Eye (tissue), 1 donor: ENCODE data around the gene IL6ST.
A peak's percentile ranks its signal among the peaks of the same experiment; 100 is the strongest.
"Not testable (repeated sequence)": the region's sequence is repeated elsewhere in the genome, so short reads cannot be mapped to it uniquely, and the experiment has no call there.

Experiments used
- DNase-seq: peaks from one replicate; pipeline ENCODE4 v3.0.0-alpha.2; 2015

IL6ST gene

DNA sequence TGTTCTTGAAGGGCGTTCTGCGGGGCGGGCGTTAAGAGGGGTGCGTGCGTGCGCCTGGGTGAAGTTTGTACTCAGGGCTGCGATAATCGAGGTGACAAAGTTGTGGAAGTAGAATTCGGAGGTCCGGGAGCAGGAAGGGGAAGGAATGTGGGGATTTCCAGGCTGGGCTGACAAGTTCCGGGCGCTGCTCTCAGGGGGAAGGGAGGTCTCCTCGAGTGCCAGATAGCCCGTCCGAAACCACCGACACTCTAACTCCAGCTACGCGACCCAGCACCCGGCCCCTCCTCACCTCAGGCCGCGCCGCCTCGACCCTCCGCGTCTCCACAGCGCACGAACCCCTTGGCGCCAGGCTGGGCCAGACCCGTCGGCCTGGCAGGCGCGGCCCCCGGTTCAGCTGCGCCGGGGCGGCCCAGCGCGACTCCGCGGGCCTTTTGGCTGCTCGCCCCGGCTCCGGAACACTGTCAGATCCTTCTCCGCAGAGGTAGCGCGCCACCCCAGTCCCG lies at the start of gene IL6ST:
Gene IL6ST, minus strand, starts transcription at position 469 of the 503 bp plus-strand sequence. CDS start 18,685 bp downstream, outside the sequence.
- peak; percentile 89 for DNase-seq

DNA sequence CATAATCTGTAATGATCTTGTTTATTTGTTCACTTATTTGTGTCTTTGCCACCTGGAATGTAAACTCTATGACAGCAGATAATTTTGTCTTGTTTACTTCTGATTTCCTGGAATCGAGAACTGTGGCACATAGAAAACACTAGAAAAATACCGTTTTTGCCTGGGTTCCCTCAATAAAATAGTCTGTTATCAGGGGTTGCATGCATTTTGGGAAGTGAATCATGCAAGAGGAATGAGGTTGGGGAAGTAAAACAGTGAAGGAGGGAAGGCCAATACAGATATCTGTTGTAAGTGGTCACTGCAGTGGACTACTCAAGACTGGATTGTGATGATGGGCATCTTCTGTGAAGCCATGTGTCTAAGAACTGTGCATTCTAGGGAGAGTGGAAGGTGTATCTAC lies 45.2 kb upstream of the IL6ST start:
- DNase-seq: no peak

DNA sequence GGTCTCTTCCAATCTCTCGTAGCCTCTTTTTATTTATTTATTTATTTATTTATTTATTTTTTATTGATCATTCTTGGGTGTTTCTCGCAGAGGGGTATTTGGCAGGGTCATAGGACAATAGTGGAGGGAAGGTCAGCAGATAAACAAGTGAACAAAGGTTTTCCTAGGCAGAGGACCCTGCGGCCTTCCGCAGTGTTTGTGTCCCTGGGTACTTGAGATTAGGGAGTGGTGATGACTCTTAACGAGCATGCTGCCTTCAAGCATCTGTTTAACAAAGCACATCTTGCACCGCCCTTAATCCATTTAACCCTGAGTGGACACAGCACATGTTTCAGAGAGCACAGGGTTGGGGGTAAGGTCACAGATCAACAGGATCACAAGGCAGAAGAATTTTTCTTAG lies 43.4 kb upstream of the IL6ST start:
- not testable (repeated sequence) for DNase-seq

DNA sequence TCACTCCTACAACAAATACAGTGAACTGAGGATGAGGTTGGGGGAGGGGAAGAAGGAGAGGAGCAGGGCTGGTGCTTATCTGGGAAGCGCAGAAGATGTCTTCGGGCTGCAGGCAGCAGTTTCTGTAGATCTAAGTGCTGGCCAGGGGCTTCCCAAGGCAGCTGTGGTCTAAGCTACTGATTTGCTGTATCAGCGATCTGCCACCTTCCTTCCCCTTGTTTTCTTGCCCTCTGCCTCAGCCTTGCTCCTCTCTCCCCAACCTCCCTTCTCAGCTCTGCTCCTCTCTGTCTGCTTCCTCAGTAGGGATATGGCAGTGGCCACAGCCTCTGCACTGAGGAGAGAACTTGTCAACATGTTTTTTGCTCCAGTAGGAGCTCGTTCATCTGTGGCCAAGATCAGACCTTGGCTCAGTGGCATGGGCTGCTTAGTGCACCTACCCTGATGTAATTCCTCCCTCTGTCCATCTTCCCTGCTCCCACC lies 42.8 kb upstream of the IL6ST start:
- DNase-seq: no peak

DNA sequence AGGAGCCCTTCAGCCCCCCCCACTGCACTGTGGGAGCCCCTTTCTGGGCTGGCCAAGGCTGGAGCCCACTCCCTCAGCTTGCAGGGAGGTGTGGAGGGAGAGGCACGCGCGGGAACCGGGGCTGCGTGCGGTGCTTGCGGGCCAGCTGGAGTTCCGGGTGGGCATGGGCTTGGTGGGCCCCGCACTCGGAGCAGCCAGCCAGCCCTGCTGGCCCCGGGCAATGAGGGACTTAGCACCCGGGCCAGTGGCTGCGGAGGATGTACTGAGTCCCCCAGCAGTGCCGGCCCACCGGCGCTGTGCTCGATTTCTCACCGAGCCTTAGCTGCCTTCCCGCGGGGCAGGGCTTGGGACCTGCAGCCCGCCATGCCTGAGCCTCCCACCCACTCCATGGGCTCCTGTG lies 40.6 kb upstream of the IL6ST start:
- not testable (repeated sequence) for DNase-seq

DNA sequence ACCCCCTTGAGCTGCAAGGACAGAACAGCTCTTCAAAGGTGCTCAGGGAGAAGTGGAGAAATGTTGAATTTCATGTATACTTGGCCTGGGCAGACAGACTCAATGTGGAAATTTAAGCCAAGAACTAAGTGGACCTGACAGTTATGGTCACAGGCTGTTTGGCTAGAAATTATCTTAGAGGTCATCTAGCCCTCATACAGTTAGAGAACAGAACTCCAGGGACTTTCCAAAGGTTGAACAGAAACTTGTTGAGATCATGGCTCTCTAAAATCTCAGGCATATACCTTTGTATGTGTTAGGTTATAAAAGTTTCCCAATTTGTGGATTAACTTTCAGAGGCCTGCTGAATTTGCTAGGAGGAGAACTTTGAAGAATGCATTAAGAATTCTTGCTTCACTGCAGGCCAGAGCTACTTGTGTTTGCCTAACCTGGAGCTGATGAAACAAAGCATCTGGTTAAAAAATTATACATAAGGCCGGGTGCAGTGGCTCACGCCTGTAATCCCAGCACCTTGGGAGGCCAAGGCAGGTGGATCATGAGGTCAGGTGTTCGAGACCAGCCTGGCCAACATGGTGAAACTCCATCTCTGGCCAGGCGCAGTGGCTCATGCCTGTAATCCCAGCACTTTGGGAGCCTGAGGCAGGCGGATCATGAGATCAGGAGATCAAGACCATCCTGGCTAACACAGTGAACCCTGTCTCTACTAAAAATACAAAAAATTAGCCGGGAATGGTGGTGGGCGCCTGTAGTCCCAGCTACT lies 35.3 kb upstream of the IL6ST start:
- DNase-seq: not testable (repeated sequence)

DNA sequence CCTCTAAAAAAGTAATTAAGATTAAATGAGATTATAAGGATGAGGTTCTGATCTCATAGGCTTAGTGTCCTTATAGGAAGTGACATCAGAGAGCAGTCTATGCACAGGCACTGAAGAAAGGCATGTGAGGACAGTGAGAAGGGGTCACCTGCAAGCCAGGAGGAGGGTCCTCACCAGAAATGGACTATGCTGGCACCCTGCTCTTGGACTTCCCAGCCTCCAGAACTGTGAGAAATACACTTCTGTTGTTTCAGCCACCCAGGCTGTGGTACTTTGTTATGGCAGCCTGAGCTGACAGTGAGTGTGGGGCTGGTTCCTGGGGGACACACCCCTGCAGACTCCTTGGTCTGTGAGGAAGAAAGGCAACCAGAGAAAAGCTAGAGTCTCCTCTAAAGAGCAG lies 34.7 kb upstream of the IL6ST start:
- no peak for DNase-seq

DNA sequence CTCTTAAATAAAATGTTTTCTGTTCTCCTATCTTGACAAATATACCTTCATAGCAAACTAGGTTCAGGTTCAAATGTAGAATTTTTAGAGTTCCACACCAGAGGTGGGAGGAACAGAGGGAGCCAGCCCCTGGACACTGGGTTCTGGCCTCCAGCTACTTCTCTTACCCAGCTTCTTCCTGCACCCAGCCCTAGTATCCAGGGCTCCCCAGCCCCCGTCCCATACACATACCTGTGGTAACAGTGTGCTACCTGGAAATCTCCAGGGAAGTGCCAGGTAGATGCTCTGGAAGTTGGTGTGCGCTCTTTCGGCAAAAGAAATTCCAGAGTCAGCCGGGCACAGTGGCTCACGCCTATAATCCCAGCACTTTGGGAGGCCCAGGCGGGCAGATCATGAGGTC lies 33.9 kb upstream of the IL6ST start:
- DNase-seq: no peak

DNA sequence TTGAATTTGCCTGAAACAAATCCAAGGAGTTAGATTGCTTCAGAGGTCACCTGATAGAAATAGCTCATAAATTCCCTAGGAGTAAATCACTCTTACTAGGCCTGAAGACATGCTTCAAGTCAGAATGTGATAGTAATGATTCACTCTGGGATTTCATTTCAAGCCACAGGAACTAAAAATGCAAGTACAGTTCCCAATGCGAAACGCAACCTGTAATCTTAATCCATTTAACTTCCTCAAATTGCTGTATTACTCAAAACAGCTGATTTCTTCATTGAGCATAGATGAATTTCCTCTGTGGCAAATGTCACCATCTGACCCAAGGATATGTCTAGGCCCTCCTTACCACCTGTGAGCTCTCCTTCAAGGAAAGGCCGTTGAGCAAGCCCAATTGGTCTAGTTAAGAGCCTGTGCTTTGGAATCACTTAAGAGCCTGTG lies 32.1 kb upstream of the IL6ST start:
- DNase-seq: no peak

DNA sequence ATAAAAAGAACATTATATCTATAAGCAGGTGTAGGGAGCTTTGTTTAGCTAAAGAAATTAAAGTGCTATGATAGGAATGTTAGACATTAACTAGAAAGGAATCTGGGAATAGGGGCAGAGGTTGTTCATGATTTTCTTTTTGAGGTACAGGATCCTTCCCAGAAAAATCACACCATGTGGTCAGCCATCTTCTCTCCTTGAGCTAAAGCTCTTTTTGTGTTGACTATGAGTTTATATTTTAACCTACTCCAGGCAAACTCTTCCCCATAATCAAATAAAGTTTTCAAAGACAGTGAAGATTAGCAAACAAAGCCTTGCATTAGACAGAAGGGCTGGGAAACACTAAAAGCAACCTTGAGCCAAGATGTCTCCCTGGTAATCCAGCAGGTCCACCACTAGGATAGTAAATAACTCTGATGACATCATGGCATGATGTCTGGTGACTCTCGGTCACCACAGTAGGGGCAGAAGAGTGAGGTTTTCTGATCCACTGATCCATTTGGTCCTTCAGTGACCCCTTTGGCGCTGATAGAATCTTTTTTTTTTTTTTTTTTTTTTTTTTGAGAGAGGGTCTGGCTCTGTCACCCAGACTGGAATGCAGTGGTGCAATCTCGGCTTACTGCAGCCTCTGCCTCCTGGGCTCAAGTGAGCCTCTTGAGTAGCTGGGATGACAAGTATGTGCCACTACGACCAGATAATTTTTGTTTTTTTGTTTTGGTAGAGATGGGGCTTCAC lies 30.6 kb upstream of the IL6ST start:
- no peak for DNase-seq

DNA sequence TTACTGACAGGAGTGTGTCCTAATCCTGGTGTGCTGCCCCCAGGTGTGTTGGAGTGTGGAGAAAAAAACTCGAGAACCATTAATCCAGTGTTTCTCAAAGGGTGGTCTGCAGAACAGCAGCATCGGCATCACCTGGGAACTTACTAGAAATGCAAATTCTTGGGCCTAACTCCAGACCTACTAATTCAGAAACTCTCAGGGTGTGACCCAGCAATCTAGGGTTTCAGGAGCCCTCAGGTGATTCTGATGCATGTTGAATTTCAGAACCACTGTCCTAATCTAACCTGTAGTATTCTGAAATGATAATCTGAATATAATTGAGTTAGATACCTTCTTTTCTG lies 30.0 kb upstream of the IL6ST start:
- DNase-seq: no peak

DNA sequence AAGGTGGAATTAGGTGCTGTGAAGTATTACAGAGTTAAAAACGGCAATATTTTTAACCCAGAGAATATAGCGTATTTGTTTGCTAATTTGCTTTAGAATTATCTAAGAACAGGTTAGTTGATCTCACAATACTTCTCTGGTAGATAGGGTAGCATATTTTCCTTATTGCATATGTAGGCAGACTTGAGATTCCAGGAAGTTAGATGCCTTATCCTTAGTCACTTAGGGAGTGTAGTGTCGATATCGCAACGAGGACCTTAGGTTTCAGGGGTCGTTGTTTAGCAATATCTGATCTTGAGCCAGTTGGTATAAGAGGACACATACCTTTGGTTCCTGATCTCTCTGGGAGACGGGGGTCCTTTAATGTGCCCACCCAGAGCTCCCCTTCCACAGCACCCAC lies 28.5 kb upstream of the IL6ST start:
- DNase-seq: no peak

DNA sequence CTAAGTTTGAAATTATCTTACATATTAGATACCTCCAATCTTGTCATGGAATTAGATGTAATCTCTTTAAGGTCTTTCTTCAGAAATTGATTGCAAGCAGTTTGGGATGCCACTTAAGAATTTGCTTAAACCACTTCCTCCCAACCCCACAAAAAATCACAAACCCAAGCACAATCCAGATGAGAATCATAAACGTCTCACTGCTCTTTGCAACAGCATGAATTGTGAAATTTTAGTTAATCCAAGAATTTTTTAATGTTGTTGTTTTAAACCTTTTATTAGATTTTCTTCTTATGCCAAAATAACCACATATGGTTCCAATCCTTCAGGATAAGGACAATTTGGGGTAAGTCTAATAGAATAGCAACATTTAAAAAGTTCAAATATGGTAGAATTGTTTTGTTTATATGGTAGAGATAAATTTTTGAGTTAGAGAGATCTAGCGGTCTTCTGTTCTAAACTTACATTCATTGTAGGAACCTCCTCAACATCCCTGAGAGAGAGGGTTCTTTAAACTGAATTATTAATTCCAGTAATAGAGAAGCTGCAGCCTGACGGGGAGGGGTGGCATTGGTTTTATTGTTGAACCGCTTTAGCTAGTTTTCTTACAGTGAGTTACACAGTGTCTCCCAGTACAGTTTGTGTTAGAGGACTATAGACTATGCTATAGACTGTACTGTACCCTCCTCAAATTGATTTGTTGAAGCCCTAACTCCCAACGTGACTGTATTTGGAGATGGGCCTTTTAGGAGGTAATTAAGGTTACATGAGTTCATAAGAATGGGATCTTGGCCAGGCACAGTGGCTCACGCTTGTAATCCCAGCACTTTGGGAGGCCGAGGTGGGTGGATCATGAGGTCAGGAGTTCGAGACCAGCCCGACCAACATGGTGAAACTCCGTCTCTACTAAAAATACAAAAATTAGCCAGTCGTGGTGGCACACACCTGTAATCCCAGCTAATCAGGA lies 24.8 kb upstream of the IL6ST start:
- DNase-seq: peak; percentile 41

DNA sequence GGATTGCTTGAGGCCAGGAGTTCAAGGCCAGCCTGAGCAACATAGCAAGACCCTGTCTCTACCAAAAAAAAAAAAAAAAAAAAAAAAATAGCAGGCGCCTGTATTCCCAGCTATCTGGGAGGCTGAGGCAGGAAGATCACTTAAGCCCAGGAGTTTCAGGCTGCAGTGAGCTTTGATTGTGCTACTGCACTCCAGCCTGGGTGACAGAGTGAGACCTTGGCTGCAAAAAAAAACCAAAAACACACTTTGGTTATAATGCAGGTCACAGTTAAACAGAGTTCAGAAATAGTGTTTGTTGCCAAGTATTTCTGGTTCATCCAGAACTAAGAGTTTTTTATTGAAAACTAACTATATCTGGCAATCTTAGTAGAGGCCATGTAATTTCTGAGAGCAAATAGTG lies 24.1 kb upstream of the IL6ST start:
- DNase-seq: no peak

DNA sequence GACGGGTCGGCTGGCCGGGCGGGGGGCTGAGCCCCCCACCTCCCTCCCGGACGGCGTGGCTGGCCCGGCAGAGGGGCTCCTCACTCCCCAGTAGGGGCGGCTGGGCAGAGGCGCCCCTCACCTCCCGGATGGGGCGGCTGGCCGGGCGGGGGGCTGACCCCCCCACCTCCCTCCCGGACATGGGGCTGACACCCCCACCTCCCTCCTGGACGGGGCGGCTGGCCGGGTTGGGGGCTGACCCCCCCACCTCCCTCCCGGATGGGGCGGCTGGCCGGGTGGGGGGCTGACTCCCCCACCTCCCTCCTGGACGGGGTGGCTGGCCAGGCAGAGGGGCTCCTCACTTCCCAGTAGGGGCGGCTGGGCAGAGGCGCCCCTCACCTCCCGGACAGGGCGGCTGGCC lies 19.9 kb upstream of the IL6ST start:
- DNase-seq: not testable (repeated sequence)

DNA sequence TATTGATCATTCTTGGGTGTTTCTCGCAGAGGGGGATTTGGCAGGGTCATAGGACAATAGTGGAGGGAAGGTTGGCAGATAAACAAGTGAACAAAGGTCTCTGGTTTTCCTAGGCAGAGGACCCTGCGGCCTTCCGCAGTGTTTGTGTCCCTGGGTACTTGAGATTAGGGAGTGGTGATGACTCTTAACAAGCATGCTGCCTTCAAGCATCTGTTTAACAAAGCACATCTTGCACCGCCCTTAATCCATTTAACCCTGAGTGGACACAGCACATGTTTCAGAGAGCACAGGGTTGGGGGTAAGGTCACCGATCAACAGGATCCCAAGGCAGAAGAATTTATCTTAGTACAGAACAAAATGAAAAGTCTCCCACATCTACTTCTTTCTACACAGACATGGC lies 19.2 kb upstream of the IL6ST start:
- not testable (repeated sequence) for DNase-seq

DNA sequence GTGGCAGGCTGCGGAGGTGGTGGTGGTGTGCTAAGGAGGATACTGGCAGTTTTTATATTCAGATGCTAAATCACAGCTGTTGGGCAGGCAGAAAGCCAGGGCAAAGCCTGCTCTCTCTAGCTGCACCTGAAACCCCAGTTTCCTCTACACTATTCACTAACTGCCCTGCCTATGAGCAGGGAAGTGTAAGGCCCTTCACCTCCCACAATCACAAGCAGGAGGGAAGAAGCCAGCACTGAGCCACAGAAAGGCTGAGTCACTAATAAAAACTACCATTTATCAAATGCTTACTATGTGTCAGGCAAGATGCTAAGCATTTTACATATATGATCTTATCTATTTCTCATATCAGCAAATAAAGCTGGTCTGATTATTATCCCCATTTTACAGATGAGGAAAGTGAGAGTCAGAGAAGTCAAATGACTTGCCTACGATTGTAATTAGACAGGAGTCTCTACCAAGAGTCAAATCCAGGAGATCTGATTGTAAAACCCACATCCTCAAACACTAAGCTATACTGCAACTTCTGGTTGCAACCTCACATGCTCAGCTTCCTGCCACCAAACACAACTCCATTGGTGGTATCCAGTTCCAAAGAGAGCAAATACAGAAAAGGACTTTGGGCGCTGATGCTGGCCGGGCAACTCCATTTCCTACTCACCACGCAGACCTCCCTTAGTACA lies 17.7 kb upstream of the IL6ST start:
- no peak for DNase-seq

DNA sequence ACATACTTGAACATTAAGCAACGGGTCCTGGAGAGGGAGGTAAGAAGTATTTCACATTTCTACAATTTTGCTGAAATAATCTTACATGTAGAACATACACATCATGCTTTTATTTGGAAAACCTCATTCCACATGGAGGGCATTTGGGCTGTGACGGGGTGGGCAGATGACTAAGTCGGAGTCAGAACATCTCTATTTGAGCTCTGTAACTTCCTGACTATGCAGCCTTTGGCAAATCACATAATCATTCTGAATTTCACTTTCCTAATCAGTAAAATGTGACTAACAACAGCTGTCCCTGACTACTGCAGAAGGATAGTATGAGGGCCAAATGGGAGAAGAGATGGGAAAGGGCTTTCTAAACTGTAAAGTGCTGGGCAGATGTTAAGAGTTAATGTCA lies 17.1 kb upstream of the IL6ST start:
- DNase-seq: no peak

DNA sequence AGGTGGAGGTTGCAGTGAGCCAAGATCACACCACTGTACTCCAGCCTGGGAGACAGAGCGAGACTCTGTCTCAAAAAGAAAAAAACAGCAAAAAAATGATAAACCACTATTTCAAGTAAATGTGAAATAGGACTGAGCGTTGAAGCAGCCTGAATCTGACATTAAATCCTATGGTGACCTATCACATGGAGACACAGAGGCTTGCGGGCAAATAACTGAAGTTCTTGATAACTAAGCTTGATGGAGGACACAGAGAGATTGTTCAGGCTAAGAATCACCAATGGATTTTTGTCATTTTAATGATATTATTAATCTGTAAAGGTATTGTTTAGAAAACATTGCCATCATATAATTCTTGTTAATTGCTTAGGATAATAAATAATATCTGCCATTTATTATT lies 15.7 kb upstream of the IL6ST start:
- no peak for DNase-seq

DNA sequence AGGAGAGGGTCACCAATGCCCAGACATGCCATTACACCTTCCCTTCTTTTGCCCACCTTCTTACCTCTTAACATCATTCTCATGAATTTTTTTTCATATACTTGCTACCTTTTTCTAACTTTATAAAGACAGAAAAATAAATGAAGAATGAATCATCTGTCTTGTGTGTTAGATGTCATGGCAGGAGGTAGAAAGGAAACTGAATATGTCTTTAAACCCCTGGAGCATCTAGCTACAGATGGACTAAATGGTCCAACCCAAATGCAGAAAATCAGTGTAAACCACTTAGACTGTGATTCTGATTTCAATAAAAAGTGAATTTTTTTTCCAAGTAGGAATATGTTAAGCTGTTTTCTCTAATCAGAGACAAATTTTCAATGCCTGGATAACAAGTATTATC lies 11.8 kb upstream of the IL6ST start:
- DNase-seq: no peak

DNA sequence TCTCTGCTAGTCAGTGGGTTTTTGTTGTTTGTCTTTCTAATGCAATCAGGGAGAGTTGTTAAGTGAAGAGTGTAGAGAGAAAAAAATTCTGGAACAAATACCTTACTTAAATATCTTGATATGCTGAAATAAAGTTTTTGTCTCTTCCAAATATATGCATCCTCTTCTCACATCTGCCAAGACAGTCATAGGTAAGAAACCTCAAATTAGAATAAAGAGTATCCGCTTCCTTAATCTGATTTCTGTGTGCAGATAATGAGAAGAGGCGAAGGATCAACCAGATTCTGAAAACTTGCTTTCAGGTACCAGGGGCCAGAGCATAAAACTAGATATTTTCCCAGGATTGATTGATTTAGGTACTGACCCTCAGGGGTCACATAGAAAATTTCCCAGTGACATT lies 11.3 kb upstream of the IL6ST start:
- no peak for DNase-seq

DNA sequence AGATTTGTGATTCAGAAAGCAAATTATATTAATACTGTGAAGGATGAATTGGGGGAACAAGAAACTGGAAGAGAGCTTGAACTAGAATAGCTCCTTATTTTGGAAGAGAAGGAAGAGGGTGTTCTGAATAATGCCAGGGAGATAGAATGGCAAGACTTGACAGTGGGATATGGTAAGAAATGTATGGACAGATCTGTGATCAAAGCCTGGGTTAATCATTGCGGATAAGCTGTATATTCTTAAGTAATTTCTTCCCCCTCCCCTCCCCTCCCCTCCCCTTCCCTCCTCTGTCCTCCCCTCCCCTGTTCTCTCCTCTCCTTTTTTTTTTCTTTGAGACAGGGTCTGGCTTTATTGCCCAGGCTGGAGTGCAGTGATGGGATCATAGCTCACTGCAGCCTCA lies 10.1 kb upstream of the IL6ST start:
- no peak for DNase-seq
